Middle frontal gyrus (tissue), 1 donor: Measurements from ENCODE around the gene SWT1.

ENCODE experiments used
- DNase-seq: peaks from one replicate; pipeline ENCODE4 v3.0.0-alpha.2; 2015; ENCODE audit warnings: low spot score; ENCODE audit errors: extremely low spot score

The SWT1 gene

DNA sequence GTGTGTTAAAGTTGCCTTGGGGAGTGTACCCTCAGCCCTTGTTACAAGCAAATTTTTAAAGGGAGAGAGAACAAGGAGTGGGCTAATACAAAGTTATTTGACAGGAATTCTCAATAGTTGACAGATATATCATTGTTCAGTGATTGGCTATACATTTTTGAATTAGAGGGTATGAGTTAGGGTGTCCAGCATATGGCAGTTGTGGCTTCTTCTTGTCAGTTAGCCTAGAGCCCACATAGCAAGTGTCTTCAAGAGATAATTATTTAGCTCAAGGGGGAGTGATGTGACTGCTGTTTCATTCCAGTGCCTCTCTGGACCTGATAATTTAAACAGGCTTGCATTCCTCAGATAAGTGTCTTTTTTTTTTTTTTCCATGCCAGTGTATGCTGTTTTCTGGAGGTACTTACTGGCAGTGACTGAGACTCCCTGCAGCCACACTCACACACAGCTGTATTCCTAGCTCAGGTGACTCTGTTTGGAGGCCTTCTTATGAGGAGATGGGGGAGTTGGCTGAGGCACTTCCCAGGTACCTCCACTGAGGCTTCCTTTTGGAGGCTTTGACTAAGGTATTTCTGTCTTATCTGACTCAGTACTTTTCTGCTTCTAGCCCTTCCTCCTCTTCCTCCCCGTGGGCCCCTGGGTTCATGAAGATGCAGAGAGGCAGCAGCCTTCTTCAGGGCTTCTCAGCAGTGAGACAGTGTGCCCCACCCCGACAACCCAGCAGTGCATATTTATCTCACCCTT lies 127.7 kb downstream of the SWT1 start:
- no peak for DNase-seq

DNA sequence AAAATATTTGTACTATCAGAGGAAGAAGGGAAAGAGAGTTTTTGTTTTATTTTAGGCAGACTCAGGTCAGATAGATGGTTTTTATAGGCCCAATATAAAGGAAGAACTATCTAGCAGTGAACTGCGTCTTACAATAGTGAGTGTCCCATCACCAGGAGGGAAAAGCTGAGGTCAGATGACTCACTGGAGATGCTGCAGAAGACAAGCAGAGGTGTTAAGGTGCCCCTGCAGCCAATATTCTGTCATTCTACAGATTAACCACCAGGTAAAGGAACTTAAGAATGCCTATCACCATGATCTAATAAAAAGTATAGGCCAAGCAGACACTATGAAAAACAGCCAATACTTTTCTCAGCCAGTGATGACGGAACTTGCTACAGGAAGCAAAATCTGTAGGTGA lies 130.5 kb downstream of the SWT1 start:
- no peak for DNase-seq

DNA sequence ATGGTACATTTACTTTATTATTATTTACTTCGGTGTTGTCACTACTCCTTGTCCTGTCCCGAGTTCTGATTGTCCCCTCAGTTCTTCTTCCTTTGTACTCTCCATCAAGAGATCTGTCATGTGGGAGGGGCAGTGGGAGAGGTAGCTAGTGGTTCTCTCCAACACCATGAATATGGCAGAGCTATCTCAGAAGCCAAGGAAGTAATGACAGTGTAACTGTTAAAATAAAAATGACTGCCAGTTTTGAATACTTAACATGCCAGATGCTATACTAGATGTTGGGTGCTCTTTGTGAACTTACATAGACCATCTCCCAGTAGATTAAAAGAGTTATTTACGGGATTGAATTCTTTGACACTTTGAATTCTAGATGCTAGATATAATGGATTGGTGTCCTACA lies 131.5 kb downstream of the SWT1 start:
- DNase-seq: no peak

DNA sequence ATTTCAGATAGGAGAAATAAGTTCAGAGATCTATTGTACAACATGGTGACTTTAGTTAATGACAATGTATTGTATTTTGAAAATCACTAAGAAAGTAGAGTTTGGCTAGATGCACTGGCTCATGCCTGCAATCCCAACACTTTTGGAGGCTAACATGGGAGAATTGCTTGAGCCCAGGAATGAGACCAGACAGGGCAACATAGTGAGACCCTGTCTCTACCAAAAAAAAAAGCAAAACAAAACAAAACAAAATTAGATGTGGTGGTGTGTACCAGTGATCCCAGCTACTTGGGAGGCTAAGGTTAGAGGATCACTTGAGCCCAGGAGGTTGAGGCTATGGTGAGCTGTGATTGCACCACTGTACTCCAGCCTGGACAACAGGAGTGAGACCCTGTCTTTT lies 132.9 kb downstream of the SWT1 start:
- no peak for DNase-seq

DNA sequence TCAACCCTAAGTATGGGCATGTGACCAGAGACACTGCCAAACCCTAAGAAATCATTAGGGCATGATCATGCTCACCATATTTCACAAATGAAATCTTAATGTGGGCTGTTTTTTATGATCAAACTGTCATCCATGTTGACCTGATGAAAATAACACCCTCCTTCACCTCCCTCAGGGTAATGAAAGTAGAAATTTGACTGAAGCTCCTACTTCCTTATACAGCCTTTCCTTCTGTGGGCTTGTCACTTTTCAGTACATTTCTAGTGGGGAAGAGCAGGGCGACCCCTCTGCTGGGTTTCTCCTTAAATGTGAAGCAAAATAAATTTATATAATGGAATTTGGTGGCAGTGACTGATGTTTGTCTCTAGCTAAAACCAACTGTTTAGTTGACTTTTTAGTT lies 134.2 kb downstream of the SWT1 start:
- no peak for DNase-seq

DNA sequence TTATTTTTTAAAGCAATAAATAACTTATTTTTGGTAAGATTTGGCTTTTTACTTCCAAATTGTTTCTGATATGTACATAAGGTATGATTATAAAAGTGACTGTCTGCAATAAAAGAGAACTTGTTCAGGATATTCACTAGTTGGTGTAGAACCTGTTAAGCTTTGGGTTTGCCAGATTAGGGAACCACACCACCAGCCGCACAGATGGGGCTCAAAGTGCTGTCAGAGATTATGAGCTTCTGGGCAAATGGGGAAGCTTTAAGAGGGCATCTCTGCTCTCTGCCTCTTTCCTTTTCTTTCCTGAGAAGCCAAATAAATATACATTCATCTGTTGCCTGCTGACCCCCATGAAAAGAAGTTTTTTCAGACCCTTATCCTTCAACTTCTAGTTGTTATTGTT lies 134.7 kb downstream of the SWT1 start:
- DNase-seq: no peak

DNA sequence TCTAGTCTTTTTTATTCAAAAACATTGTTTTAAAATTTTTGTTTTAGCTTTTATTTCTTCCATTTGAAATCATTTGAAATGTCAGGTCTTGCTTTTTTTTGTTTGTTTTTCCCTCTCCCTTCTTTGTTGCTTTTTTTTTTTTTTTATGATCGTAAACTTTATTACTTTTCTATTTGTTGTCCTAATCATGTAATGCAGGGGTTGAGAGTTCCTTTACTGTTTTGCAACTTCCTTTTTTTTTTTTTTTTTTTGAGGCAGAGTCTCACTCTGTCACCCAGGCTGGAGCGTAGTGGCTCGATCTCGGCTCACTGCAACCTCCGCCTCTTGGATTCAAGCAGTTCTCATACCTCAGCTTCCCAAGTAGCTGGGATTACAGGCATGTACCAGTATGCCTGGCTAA lies 135.3 kb downstream of the SWT1 start:
- no peak for DNase-seq

DNA sequence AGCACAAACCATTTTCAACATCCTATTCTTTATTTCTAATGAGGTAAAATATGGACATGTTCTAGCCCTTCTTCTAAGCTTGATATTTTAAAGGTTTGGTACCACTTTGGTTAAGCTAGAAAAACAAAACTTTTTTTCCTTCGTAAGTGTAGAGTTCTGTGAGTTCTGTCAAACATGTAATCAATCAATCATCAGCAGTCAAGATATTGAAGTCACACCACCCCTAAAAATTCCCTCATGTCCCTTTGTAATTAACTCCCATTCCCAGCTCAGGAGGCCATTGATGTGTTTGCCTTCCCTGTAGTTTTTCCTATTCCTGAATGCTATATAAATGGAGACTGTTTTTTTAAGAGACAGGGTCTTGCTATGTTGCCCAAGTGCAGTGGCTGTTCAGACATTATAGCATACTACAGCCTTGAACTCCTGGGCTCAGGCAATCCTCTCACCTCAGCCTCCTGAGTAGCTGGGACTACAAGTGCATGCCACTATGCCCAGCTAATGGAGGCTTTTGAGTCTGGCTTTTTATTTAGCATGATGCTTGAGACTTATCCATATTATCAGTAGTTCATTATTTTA lies 137.1 kb downstream of the SWT1 start:
- no peak for DNase-seq

DNA sequence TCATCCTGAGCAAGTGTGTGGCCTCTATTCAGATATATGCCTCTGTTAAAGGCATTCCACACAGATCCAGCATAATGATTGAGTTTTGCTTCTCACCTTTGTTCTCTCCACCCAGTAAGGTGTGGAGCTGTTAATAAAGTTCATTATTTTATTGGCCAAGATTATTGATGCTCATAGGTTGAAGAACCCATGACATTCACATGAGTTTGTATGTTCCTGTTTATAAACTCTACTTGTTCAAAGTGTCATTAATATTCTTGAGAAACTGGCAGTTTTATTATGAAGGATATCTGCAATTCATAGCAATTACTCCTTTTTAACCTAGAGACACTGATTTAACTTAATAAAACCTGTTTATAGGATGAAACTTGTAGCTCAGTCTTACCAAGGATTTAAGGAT lies 138.1 kb downstream of the SWT1 start:
- no peak for DNase-seq

DNA sequence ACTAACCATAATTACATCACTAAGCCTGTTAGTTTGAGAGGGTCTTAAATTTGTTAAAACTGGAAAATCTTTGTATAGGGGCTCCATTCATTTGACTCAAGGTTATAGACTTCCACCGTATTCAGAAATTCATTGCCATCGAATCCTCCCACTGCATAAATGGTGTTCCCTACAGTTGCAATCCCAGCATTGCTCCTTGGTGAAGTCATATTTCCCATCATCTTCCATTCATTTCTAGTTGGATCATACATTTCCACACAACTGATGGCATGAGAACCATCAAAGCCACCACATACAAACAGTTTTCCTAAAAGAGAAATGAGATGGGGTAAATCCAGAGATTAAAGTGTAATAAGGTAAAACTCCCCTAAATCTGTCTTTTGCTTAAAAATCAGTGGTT lies 141.0 kb downstream of the SWT1 start:
- DNase-seq: no peak

DNA sequence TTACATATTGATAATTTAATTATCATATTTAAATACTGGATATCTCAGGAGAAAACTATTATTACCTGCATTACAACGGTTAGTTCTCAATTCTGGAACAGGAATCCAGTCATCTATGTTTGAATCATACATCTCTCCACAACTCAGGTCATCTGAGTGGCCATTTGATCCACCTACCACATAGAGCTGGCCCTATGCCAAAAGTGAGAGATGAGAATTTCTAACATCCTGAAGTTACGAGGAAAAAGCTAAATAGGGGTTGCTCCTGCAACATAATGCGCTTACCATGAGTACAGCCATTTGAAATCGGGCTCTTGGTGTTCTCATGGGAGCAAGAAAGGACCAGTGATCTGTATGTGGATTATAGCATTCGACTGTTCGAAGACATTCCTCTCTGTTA lies 143.2 kb downstream of the SWT1 start:
- no peak for DNase-seq

DNA sequence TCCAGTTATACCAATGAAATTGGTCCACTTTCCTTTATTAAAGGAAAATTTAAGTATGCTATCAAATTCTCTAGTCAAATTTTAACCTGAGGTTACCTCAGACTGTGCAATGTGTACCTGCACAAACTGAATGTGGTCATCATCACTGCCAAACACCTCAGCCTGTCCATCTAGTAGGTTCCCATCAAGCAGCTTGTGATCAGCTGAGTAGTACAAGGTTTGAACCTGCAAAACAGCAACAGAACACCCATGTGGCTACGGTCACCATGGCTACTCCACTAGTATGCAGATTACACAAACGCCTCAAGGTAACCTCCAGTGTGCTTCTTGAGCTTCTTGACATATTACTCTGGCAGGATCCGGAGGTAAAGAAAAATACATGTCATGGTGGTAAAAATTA lies 148.5 kb downstream of the SWT1 start:
- DNase-seq: no peak

DNA sequence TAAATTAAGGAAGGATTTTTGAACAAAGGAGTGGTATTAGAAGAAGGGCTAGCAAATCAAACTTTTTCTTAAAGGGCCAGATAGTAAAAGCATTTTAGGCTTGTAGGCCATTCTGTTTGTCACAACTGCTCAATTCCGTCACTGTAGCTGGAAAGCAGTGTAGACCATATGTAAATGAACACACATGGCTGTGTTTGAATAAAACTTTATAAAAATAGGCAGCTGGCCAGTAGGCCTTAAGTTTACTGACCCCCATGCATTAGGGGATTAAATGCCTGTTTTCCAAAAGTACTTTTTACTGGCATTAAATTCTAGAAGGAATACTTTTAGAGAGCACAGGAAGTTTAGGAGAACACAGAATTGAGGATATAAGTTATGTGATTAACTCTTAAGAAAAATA lies 151.2 kb downstream of the SWT1 start:
- DNase-seq: no peak

DNA sequence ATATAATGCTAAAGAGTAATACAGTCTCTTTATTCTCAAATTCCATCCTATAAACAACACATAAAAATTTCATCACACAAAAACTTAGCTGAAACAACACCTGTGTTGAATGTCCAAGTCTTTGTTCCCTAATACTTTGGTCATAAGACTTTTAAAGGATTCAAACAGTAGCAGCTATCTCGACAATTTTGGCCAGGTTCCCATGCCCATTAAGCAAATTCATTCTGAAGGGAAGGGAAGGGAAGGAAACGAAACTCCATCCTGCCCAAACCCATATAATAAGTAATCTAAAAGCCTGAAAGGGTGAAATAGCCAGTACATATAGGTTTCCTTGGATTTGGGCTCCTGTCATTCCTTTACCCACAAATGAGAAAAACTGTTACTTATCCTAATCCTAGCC lies 152.6 kb downstream of the SWT1 start:
- no peak for DNase-seq

DNA sequence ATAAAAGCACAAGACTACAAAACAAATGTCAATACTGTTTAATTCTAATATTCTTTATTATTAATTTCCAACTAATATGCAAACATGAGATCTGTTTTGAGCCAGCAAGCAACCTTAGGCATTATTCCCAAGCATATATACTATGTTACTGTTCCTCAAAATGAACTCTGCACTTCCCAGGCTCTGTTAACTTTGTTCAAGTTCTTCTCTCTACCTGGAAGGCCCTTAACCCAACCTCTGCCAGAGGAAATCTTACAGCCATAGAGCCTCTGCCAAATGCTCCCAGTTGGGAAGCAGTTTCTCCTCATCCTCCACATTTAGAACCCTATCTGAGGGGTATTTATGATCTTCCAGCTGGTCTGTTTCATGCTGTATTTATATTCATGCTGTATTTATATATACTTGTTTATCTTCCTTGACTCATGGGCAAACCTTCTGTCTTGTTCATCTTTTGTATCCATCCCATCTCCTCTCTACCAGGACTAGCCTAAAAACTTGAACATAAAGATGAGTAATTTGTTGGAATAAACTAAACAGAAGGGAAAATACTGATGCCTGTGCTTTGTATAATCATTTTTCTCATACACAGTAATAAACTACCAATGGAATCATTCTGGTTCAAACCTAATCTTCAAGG lies 154.7 kb downstream of the SWT1 start:
- DNase-seq: no peak

DNA sequence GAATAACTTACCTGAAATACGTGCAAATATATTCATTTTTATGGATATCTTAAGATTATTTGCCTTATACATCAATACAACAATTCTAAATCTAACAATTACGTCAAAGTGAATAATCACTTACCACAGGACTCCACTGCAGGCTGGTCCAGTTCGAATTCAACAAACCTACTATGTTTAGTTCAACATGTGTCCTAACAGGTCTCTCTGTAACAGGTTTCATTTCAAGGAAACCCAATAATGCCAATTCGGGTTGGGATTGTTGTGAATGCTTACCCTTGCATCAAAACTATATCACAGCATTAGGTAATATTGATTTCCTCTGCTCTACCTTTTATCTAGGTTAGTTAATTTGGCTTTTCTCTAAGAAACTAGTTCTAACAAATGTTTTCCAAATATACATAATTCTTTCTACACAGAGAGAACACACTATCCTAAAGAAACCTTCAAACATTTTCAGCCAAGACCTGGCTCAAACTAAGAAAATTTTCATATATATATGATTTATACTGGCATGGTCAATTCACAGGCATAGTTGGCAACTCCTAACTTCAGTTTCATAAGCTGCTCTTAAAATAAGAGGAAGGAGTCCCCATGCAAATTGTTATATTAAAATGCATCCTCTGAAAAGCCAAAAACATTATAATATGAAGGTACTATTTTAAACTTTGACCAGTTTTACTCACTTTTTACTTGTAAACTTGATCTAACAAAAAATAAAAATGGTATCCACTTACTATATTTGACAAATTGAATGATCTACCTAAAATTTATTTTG lies 155.6 kb downstream of the SWT1 start:
- no peak for DNase-seq

DNA sequence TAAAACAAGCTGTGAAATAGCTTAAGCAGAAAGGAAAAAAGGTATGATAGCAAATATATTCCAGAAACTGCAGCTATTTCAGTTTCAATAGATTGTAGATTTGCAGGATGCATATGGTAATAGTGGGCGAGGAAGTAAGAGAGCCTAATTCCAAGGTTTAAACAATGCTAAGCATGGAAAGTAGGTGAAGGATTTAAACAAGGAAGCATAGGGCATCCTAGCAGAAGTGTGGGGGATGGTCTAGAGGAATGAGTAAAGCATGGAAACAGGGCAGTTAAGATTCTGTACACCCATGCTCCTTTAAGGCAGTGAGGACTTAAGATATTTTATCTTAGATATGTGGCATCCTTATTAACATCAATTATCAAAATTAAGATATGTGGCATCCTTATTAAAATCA lies 157.4 kb downstream of the SWT1 start:
- no peak for DNase-seq

DNA sequence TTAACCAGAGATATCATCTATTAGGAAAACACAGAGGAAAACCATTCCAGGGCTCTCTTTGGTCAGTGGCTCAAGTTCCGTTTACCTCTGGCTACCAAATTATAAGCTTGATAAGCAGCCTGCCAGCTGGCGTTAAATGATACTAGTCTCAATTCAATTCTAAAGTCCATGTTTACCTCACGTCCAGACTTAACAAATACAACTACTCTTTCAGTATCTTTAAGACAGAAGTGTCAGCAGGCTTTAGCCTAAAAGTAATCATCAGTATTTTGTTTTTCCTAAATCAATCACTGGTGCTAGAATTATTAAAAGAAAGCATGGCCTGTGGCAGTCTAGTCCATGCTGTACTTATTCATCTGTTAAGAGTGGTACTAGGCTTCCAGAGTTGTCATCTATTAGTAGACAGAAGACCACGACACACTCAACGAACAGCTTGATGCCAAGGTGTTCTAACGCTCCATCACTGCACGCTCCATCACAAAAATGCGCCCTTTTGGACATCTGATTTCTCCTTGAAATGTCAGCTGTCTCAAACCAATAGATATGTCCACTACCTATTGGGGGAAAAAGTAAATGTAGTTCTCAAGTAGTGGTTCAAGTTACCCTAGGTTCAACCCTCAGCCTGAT lies 158.6 kb downstream of the SWT1 start:
- no peak for DNase-seq

DNA sequence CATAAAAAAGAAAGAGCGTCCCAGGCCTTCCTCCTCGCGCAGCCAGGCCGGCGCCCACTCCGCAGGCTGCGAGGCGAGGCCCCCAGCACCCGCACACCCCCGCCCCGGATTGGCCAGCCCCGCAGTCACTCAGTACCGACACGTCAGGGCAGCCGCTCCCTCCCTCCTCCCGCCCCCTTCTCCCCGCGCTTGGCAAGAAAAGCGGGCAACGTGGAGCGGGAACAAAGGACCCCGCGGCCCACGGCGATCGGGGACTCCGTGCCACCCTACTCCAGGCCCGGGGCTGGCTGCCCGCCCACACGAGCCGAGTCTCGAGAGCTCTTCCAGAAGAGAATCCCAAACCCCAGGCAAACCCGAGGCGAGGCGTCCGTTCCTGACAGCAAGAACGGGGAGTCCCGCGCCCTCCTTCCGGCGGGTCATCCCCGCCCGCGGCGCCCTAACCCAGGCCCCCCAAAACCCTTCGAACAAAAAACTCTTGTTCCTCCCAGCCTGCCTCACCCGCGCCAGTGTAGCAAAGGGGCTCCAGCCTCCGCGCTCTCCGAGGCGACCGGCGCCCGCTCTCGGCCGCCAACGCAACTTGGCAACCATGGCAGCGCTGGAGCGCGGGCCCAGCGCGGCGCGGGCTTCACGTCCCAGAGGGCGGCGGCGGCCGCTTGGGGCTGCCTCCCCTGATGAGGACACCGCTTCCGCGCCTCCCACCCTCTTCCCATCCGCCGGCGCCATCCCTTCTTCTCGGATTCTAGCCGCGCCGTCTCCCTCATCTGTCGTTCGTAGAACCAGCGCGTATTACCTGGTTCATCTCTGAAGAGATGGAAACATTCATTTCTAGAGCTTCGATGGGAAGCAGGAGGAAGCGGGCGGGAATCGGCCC lies 159.4 kb downstream of the SWT1 start:
- peak; percentile 79 for DNase-seq

DNA sequence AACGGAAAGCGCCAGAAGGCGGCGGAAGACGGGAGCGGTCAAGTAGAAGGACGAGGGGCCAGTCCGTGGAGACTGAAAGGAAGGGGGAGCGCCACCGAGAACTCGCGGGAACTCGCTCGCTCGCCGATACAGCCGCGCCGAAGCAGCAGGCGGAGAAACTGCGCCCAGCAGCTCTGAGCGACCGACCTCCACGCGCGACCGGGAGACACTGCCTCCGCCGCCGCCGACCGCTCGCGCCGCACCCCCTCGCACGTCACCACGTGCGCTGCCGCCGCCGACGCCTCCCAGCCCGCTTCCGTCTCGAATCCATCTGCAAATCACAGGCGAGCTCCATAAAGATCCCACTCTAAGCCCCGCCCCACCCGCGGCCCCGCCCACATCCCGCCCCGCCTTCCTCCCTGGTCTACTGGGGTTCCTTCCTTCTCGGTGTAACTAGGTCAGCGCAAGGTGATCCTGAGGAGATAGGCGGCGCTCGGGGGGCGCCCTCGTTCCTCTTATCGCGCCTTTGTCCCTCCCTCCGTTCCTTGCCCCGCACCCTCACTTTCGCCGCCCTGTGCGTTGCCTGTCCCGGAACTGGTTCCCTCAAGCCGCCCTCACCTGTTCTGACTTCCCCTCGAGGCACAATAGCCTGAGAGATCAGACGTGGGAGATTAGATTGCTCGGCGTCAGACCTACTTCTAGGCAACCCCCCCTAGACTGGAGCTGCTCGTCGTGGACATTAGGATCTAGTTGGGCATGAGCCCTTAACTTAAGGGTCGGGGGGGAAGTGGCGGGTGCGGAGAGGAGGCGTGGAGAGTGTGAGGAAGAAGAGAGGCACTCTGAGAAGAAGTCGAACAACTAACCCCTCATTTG lies 160.3 kb downstream of the SWT1 start, which contains the start of gene IVNS1ABP:
Gene IVNS1ABP, minus strand, starts transcription at position 210 of the 852 bp plus-strand sequence. CDS start 7,750 bp downstream, outside the sequence.
- peak; percentile 85 for DNase-seq
